H9 (cell line): ENCODE data around the gene FOXD1. TPM values are rescaled to one million over a fixed set of nuclear protein-coding genes. Genes with fewer than 3 reads are reported as not detected.

Experiments used
- DNase-seq: peaks from one replicate; pipeline ENCODE4 v3.0.0-alpha.2; 2017
- H2AFZ ChIP-seq: one replicate; pipeline ENCODE4 v1.6.1; 2013; ENCODE audit warnings: mild to moderate bottlenecking, low read length, control low read depth, moderate library complexity
- H2AK5ac ChIP-seq: 2 replicates; pipeline ENCODE4 v1.6.1; 2013; ENCODE audit warnings: low read length, control low read depth, mixed read lengths; ENCODE audit not compliant: insufficient read length
- H2BK120ac ChIP-seq: one replicate; pipeline ENCODE4 v1.6.1; 2013; ENCODE audit warnings: low read depth, mild to moderate bottlenecking, low read length, control low read depth, inconsistent platforms; ENCODE audit not compliant: poor library complexity, severe bottlenecking
- H2BK12ac ChIP-seq: 2 replicates; pipeline ENCODE4 v1.6.1; 2013; ENCODE audit warnings: low read length, control low read depth, mixed read lengths, low read depth; ENCODE audit not compliant: insufficient read length
- H2BK15ac ChIP-seq: 2 replicates; pipeline ENCODE4 v1.6.1; 2013; ENCODE audit warnings: low read depth, low read length, control low read depth
- H2BK20ac ChIP-seq: one replicate; pipeline ENCODE4 v1.6.1; 2013; ENCODE audit warnings: low read depth, mild to moderate bottlenecking, low read length, control low read depth, inconsistent platforms; ENCODE audit not compliant: poor library complexity, severe bottlenecking
- H2BK5ac ChIP-seq: 2 replicates; pipeline ENCODE4 v1.6.1; 2013; ENCODE audit warnings: low read length, control low read depth, mixed read lengths; ENCODE audit not compliant: insufficient read length
- H3K14ac ChIP-seq: 2 replicates; pipeline ENCODE4 v1.6.1; 2013; ENCODE audit warnings: low read length, control low read depth; ENCODE audit not compliant: insufficient read depth
- H3K18ac ChIP-seq: 2 replicates; pipeline ENCODE4 v1.6.1; 2013; ENCODE audit warnings: low read depth, mild to moderate bottlenecking, mixed read lengths, low read length, control low read depth; ENCODE audit not compliant: insufficient read length
- H3K23ac ChIP-seq: 2 replicates; pipeline ENCODE4 v1.6.1; 2013; ENCODE audit warnings: low read length, control low read depth, mixed read lengths, low read depth; ENCODE audit not compliant: insufficient read length
- H3K23me2 ChIP-seq: 2 replicates; pipeline ENCODE4 v1.6.1; 2013; ENCODE audit warnings: low read depth, mild to moderate bottlenecking, mixed read lengths, low read length, control low read depth; ENCODE audit not compliant: insufficient read length, poor library complexity, severe bottlenecking
- H3K27ac ChIP-seq: 2 replicates; pipeline ENCODE4 v1.5.1; 2013; ENCODE audit warnings: low read length, control low read depth, mixed read lengths, low read depth; ENCODE audit not compliant: insufficient read length
- H3K27me3 ChIP-seq: 2 replicates; pipeline ENCODE4 v1.6.1; 2013; ENCODE audit warnings: low read length, control low read depth, inconsistent platforms; ENCODE audit not compliant: insufficient read depth
- H3K4ac ChIP-seq: 2 replicates; pipeline ENCODE4 v1.6.1; 2013; ENCODE audit warnings: low read depth, mild to moderate bottlenecking, control low read depth, inconsistent platforms, low read length, moderate library complexity
- H3K4me1 ChIP-seq: 2 replicates; pipeline ENCODE4 v1.6.1; 2013; ENCODE audit warnings: low read length, control low read depth, inconsistent platforms; ENCODE audit not compliant: insufficient read depth
- H3K4me2 ChIP-seq: 2 replicates; pipeline ENCODE4 v1.6.1; 2013; ENCODE audit warnings: low read length, control low read depth, mixed read lengths; ENCODE audit not compliant: insufficient read length, insufficient read depth
- H3K56ac ChIP-seq: 2 replicates; pipeline ENCODE4 v1.6.1; 2013; ENCODE audit warnings: low read depth, mild to moderate bottlenecking, mixed read lengths, low read length, control low read depth; ENCODE audit not compliant: insufficient read length
- H3K79me1 ChIP-seq: 2 replicates; pipeline ENCODE4 v1.6.1; 2013; ENCODE audit warnings: low read depth, mild to moderate bottlenecking, moderate library complexity, low read length, control low read depth, inconsistent platforms; ENCODE audit not compliant: insufficient read depth, poor library complexity, severe bottlenecking
- H3K79me2 ChIP-seq: 2 replicates; pipeline ENCODE4 v1.6.1; 2013; ENCODE audit warnings: low read length, control low read depth, inconsistent platforms; ENCODE audit not compliant: insufficient read depth
- H3K9ac ChIP-seq: 2 replicates; pipeline ENCODE4 v1.6.1; 2013; ENCODE audit warnings: low read length, control low read depth, mixed read lengths; ENCODE audit not compliant: insufficient read length; ENCODE audit errors: extremely low read depth
- H3K9me3 ChIP-seq: one replicate; pipeline ENCODE4 v1.6.1; 2013; ENCODE audit warnings: low read depth, low read length, inconsistent platforms; ENCODE audit not compliant: control insufficient read depth
- H3T11ph ChIP-seq: one replicate; pipeline ENCODE4 v1.6.1; 2013; ENCODE audit warnings: mild to moderate bottlenecking, low read length, control low read depth, inconsistent platforms
- H4K20me1 ChIP-seq: one replicate; pipeline ENCODE4 v1.6.1; 2013; ENCODE audit not compliant: control insufficient read depth, insufficient read length, insufficient read depth
- H4K5ac ChIP-seq: 2 replicates; pipeline ENCODE4 v1.6.1; 2013; ENCODE audit warnings: low read depth, mild to moderate bottlenecking, mixed read lengths, low read length, control low read depth; ENCODE audit not compliant: insufficient read length
- H4K8ac ChIP-seq: replicated peaks from 2 replicates; pipeline ENCODE4 v1.6.1; 2013; ENCODE audit warnings: low read length, control low read depth, mixed read lengths, low read depth; ENCODE audit not compliant: insufficient read length
- H4K91ac ChIP-seq: 2 replicates; pipeline ENCODE4 v1.6.1; 2013; ENCODE audit warnings: low read depth, mild to moderate bottlenecking, moderate library complexity, mixed read lengths, low read length, control low read depth; ENCODE audit not compliant: insufficient read length
- H3K27ac Mint-ChIP-seq, 3 experiments: 2 replicates in 2 of 3; 3 replicates in 1 of 3; pipeline ENCODE4 v1.8.0; 2020 to 2021; ENCODE audit warnings: mixed read lengths in 3 of 3, mild to moderate bottlenecking in 1 of 3, moderate library complexity in 1 of 3
- H3K27me3 Mint-ChIP-seq: 2 replicates; pipeline ENCODE4 v1.8.0; 2021; ENCODE audit warnings: low read depth, mild to moderate bottlenecking, moderate library complexity, mixed read lengths
- H3K36me3 Mint-ChIP-seq, 3 experiments: 2 replicates in 2 of 3; 3 replicates in 1 of 3; pipeline ENCODE4 v1.8.0; 2020 to 2021; ENCODE audit warnings: low read depth in 3 of 3, mixed read lengths in 3 of 3; ENCODE audit not compliant: insufficient read depth in 1 of 3
- H3K4me1 Mint-ChIP-seq, 2 experiments: 2 replicates each; pipeline ENCODE4 v1.8.0; 2020; ENCODE audit warnings: mixed read lengths in 2 of 2
- H3K4me3 Mint-ChIP-seq, 2 experiments: 2 replicates in 1 of 2; 3 replicates in 1 of 2; pipeline ENCODE4 v1.8.0; 2020 to 2021; ENCODE audit warnings: mild to moderate bottlenecking in 2 of 2, mixed read lengths in 2 of 2, moderate library complexity in 1 of 2
- H3K9me3 Mint-ChIP-seq, 2 experiments: 2 replicates in 1 of 2; 3 replicates in 1 of 2; pipeline ENCODE4 v1.8.0; 2020; ENCODE audit warnings: mild to moderate bottlenecking in 2 of 2, mixed read lengths in 2 of 2, moderate library complexity in 1 of 2
- WGBS: extraction: QIAGEN DNeasy Blood & Tissue Kit; methylation state at CpG from one replicate; pipeline ENCODE4 v1.1.7; 2013; ENCODE audit warnings: missing lambda C conversion rate, low lambda C conversion rate, mixed read lengths; ENCODE audit not compliant: insufficient read length; ENCODE audit errors: extremely low coverage; 5-methylcytosine and 5-hydroxymethylcytosine counted together
- total RNA-seq: library from RNA; stranded (reverse); gene quantifications from 2 replicates; pipeline ENCODE4 v1.2.1, GENCODE V29; 2021
- TF ChIP-seq, protein P1 (sequence below): fragments of 200-600 bp; sonication (generic); conservative IDR thresholded peaks from 3 replicates; pipeline ENCODE4 v1.8.0; 2021; ENCODE audit warnings: antibody characterized with exemption, mild to moderate bottlenecking

The FOXD1 gene
- total RNA-seq, 1 experiment from 2014 or later, result 0.20 TPM

- Histone ChIP-seq H3K27ac (no peak overlapping the region), H3K79me2 (no peaks in the 10 kb centered on the region), H2AK5ac (no peak overlapping the region), H3K79me1 (no peaks in the 10 kb centered on the region), H4K91ac (no peak overlapping the region), H3K9ac (no peak overlapping the region), H3K18ac (no peak overlapping the region), H3K4ac (no peak overlapping the region), H3K27me3 (peaks cover 56% of the 10 kb centered on the region), H3K23me2 (peaks cover 17% of the 10 kb centered on the region), H4K8ac (no peak overlapping the region), H3K4me1 (no peaks in the 10 kb centered on the region; the same call in 1 of the 2 replicates), H3K23ac (no peak overlapping the region), H4K20me1 (no peaks in the 10 kb centered on the region), H2BK5ac (no peak overlapping the region), H2BK20ac (no peak overlapping the region), H2BK120ac (no peak overlapping the region), H3K9me3 (no peaks in the 10 kb centered on the region), H3K14ac (no peak overlapping the region), H2AFZ (no peak overlapping the region), H3T11ph (no peak overlapping the region), H3K4me2 (peak overlapping the region; percentile 76), H2BK12ac (no peak overlapping the region), H2BK15ac (no peak overlapping the region), H3K56ac (no peak overlapping the region), H4K5ac (no peak overlapping the region)
- peaks cover 20 to 30% of the 10 kb centered on the region in 2 experiments for H3K4me1 Mint-ChIP-seq
- peaks cover 71% of the 10 kb centered on the region for H3K27me3 Mint-ChIP-seq
- H3K36me3 Mint-ChIP-seq, result peaks cover 0 to 3% (median 0%) of the 10 kb centered on the region in 3 experiments; a peak in 2 of 7 replicates
- peak overlapping the region; percentile 38 to 78 for H3K4me3 Mint-ChIP-seq
- peaks cover 0 to 6% of the 10 kb centered on the region in 2 experiments; a peak in 1 of 5 replicates for H3K9me3 Mint-ChIP-seq
- TF ChIP-seq, protein P1, sequence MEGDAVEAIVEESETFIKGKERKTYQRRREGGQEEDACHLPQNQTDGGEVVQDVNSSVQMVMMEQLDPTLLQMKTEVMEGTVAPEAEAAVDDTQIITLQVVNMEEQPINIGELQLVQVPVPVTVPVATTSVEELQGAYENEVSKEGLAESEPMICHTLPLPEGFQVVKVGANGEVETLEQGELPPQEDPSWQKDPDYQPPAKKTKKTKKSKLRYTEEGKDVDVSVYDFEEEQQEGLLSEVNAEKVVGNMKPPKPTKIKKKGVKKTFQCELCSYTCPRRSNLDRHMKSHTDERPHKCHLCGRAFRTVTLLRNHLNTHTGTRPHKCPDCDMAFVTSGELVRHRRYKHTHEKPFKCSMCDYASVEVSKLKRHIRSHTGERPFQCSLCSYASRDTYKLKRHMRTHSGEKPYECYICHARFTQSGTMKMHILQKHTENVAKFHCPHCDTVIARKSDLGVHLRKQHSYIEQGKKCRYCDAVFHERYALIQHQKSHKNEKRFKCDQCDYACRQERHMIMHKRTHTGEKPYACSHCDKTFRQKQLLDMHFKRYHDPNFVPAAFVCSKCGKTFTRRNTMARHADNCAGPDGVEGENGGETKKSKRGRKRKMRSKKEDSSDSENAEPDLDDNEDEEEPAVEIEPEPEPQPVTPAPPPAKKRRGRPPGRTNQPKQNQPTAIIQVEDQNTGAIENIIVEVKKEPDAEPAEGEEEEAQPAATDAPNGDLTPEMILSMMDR, result peak; percentile 94
- WGBS, result no CpG with 5 or more reads among the region's 70 CpGs
- peak; percentile 66 for DNase-seq
- H3K27ac Mint-ChIP-seq, result no peak overlapping the region
These were observed 2.9 kb upstream of the FOXD1 start for GRCh38 chr5:73451224-73452130.
